GM21515 (cell line): ENCODE measurements around the gene CLRN3.

Experiments used
- ATAC-seq: cut with Tn5 transposase; IDR thresholded peaks from one replicate; pipeline ENCODE4 v1.9.1; 2021; ENCODE audit not compliant: unreplicated experiment

Gene CLRN3

DNA sequence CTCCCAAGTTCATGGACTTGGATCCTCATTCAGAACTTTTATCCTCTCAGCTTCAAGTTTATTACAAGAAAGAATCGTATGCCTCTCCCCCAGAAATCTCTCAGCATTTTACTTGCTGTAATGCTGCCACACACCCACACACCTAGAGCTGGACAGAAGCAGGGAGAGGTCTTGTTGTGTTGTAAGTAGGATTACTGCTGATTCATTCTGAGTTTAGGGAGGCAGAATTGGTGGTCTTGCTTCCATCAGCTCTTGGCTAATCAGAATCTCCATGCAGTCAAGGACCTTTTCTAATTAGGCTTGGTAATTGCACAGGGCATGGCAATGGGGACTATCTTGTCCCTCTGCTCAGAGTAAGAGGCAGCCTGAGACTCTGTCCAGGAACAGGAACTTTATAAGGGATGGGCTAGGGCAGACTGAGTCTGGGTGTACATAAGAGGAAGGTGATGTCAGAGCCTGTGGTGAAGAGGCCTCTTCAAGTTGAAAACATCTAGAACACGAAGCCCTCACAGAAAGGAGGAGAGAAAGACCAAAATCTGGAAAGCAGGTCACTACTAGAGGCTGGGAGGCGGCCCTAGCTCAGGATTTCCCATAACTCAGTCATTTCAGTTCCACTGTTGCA lies 7.1 kb upstream of the CLRN3 start:
- ATAC-seq: no peak

DNA sequence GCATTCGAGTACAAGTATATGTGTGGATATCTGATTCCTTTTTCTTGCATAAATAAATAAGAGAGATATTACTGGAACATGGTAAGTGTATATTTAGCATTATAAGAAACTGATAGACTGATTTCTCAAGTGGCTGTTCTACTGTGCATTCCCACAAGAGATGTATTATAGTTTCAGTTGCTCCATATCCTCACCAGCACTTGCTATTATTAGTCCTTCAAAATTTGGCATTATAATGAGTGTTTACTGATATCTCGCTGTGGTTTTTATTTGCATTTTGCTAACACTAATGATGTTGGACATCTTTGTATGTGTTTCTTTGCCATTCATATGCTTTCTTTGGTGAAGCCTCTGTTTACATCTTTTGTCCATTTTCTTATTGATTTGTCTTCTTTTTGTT lies 4.4 kb upstream of the CLRN3 start:
- no peak for ATAC-seq

DNA sequence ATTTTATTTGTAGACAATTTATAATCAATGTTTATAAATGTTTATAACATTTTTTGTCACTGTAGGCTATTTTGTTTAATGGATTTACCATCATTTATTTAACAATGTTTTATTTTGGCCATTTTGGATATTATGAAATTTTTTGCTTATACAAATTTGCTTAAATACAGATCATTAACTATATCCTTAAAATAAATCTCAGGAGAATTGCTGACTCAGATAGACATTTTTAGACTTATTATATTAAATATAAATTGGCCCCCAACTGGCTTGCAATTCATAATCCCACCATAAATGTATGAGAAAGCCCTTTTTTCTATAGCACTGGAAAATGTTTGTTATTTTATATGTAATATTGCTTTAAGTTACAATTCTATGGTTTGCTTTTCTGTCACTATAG lies 3.8 kb upstream of the CLRN3 start:
- ATAC-seq: no peak

GRCh38 chr10:127894146-127894545 lies 1.4 kb upstream of the CLRN3 start:
- no peak for ATAC-seq

GRCh38 chr10:127890832-127891334 lies 1.9 kb downstream of the CLRN3 start:
- no peak for ATAC-seq

GRCh38 chr10:127890216-127890615 lies 2.5 kb downstream of the CLRN3 start:
- no peak for ATAC-seq

DNA sequence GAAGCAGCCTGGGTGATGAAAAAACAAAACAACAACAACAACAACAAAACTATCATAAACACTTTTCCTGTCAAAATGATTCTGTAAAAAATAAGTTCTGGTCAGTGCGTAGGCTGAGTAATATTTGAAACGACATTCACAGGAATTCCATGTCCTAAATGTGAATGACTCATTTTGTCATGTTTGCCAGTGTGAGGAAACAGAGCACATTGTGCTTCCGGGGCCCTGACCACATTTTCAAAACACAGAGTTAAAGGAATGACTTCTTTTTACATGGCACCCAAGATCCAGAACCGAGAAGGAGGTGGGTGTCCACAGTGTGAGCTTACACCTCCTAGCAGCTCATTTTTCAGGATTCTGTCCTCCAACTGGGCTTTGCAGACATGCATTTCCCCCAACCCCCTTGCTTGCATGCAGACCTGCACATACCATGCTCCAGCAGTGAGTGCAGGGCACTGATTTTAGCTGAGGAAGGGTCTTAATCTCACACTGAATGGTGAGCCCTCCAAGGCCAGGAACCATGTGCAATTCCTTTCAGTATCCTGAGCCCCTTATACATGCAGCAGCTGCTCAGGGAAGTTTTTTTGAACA lies 3.0 kb downstream of the CLRN3 start:
- ATAC-seq: no peak

GRCh38 chr10:127888521-127889312 lies 4.0 kb downstream of the CLRN3 start:
- ATAC-seq: no peak

GRCh38 chr10:127887541-127888415 lies 5.0 kb downstream of the CLRN3 start:
- no peak for ATAC-seq

GRCh38 chr10:127886371-127887051 lies 6.2 kb downstream of the CLRN3 start:
- no peak for ATAC-seq

GRCh38 chr10:127884501-127884900 lies 8.2 kb downstream of the CLRN3 start:
- ATAC-seq: no peak

DNA sequence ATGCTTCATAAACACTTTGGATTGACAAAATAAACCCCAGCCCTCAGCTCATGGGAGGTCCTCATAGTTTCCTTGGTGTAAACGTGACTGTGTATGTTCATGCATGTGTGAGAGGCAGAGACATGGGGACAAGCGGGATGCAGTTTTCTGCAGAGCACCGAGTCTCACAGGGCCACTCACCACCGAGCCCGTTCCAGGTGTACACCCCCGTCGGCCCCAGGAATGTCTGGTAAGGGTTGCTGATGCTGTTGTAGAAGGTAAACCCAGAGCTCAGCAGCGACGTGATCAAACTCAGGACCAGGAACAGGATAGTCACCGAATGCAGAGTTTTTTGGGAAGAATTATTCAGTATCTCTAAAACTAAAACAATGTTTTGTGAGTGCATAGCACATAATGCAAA lies 9.2 kb downstream of the CLRN3 start:
- ATAC-seq: no peak

DNA sequence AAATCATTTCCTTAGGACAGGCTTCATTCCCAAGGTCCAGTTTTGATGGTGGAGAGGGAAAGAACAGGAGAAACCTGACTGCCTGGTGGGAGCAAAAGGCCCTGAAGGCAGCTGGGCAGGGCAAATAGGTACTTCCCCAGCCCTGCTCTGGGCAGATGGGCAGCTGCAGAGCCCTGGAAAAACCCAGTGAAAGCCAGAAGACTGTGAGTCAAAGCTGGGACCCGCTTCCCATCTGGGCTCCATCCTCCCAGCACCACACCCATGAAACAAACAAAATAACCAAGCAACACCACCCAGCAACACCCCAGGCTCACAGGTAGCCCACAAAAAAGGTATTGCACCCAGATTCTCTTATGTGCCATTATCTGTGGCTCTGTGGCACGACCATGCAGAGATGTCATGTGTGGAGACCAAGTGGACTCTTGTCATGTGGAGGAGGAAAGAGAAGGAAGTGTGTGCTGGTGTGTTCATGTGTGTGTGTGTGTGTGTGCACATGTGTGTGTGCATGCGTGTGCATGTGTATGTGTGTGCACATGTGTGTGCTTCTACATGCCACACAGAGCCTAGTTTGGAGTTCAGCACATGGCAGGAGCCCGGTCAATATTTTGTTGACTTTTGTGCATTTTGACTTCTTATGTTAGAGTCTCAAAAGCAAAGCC lies 9.8 kb downstream of the CLRN3 start:
- ATAC-seq: no peak

DNA sequence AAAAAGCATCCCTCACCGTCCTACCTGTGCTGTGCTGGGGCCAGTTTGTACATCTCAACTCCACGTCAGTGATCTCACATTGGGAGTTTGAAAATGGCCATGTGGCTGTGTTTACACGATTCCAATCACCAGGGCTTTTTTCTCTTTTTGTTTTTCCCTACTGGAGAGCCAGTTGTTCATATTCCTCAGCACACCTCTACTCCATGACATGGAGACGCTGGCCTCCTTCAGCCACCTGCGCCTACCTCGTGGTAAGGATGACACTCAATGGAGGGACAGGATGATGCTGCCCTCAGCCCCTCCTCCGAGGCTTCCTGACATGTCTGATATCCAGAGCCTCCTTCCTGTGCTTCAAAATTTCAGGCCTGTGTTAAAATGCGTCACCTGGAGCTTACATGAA lies 10.3 kb downstream of the CLRN3 start:
- ATAC-seq: no peak

- ATAC-seq: no peak
These were observed 11.5 kb downstream of the CLRN3 start for GRCh38 chr10:127881262-127881661.

GRCh38 chr10:127880557-127880956 lies 12.2 kb downstream of the CLRN3 start:
- no peak for ATAC-seq

- ATAC-seq: no peak
These were observed 14.2 kb downstream of the CLRN3 start for GRCh38 chr10:127878475-127879055.

DNA sequence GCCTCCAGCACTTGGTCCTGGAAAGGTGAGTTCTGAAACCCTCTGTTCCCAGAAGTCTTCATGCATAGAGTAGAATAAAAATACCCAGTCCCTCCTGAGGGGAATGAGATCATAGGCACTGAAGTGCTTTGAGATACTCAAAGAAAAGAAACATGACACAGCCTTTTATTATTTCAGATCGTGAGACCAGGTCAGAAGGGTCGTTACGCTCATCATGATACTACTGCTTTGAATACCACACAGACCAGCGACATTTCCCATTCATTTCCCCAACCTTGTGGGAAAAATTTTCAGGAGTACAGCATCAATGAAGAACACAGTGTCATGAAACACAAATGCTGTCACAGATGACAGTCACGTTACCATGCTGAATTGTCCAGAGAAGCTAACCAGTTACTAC lies 15.0 kb downstream of the CLRN3 start:
- no peak for ATAC-seq

GRCh38 chr10:127877116-127877515 lies 15.6 kb downstream of the CLRN3 start:
- no peak for ATAC-seq

GRCh38 chr10:127875916-127876315 lies 16.8 kb downstream of the CLRN3 start:
- ATAC-seq: no peak
